H1 (cell line): Measurements from ENCODE around the gene TACC2. TPM values are rescaled to one million over a fixed set of nuclear protein-coding genes. Genes with fewer than 3 reads are reported as not detected.
A peak's percentile ranks its signal among the peaks of the same experiment; 100 is the strongest.

Source experiments
- BRCA1 ChIP-seq: IDR thresholded peaks from 2 replicates; pipeline ENCODE4 v1.6.1; 2012; ENCODE audit warnings: low read depth, low read length, improper control_type of control experiment
- POU5F1 ChIP-seq: IDR thresholded peaks from 2 replicates; pipeline ENCODE4 v1.6.1; 2011; ENCODE audit warnings: low read depth, mild to moderate bottlenecking, low read length, moderate library complexity
- polyA plus RNA-seq, 7 experiments: library from polyadenylated mRNA; depleted of rRNA in 3 of 7; stranded (reverse) in 5 of 7; unstranded in 2 of 7; fragments of >200 nt in 5 of 7; fragments of 200-250 nt in 2 of 7; gene quantifications; 1 replicate in 5 of 7; 2 replicates in 1 of 7; 4 replicates in 1 of 7; pipeline versions ENCODE4 v1.2.1 to v1.2.3, GENCODE V29; 2011 to 2013; ENCODE audit warnings: missing spikeins in 2 of 7, mixed read lengths in 2 of 7
- total RNA-seq: library from RNA; stranded (reverse); fragmentation: NEBNext Ultra II Directional; extraction: Animal tissue kit (Norgen Biotek cat#: 25700); gene quantifications from 2 replicates; pipeline ENCODE4 v1.2.1, GENCODE V29; 2021
- TF ChIP-seq, protein P1 (sequence below): IDR thresholded peaks from 2 replicates; pipeline ENCODE4 v1.6.1; 2011; ENCODE audit warnings: low read length, improper control_type of control experiment

TACC2 gene
- total and polyA plus RNA-seq, 2 of the 8 experiments (the other 6 are each of a cell fraction or from before 2014, with no cell fraction given): 21.2 to 46.6 TPM

DNA sequence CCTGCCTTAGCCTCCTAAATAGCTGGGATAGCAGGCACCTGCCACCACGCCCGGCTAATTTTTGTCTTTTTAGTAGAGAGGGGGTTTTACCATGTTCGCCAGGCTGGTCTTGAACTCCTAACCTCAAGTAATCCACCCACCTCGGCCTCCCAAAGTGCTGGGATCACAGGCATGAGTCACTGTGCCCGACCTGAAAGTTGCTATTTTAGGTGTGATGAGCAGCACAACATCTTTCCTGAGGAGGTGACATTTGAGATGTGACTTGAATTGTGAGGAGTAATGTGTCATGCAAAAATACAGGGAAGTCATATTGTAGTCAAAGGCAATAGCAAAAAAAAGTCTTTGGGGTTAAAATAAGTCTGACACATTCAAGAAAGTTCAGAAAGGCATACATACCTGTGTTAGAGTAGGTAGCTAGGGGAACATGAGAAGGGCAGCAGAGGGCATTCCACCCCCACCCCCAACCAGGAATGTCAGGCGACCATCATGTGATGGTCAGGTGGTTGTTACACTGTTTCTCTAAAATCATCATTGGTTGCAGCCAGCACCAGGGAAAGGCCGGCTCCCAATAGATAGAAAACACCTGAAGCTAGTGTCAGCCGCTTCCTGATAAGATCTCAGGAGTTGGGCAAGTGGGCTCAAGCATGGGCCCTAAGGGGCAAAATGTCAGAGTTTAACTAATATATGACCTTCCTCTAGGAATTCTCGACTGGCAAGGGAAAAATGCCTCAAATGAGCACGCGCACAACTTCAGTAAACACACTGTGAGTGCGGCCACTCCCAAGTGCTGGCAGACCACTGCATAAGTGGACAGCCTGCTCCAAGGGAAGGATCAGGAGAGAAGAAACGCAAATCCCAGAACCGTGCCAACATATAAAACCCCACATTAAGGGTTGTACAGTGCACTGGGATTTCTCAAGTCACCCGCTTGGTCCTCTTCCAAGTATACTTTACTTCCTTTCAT is at the start of gene TACC2 (continued):
- no peak for TF ChIP-seq BRCA1
- TF ChIP-seq POU5F1: no peak
- TF ChIP-seq, protein P1, sequence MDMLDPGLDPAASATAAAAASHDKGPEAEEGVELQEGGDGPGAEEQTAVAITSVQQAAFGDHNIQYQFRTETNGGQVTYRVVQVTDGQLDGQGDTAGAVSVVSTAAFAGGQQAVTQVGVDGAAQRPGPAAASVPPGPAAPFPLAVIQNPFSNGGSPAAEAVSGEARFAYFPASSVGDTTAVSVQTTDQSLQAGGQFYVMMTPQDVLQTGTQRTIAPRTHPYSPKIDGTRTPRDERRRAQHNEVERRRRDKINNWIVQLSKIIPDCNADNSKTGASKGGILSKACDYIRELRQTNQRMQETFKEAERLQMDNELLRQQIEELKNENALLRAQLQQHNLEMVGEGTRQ: peak; percentile 69; the same call in 1 of the 2 replicates
- TF ChIP-seq, all 59 proteins: peak for 2
